Osteoblast (primary cell): Measurements from ENCODE around the gene TRAK1. TPM values are rescaled to one million over a fixed set of nuclear protein-coding genes. Genes with fewer than 3 reads are reported as not detected.

Source experiments
- DNase-seq: peaks from one replicate; pipeline ENCODE4 v3.0.0; 2011; ENCODE audit warnings: low spot score, mixed read lengths; ENCODE audit not compliant: insufficient read length; ENCODE audit errors: missing footprints
- H2AFZ ChIP-seq: 2 replicates; pipeline ENCODE4 v1.6.0; 2011; ENCODE audit warnings: mild to moderate bottlenecking, low read length
- H3K27ac ChIP-seq: 2 replicates; pipeline ENCODE4 v1.5.1; 2011; ENCODE audit warnings: mild to moderate bottlenecking, low read depth, low read length, moderate library complexity
- H3K27me3 ChIP-seq: 2 replicates; pipeline ENCODE4 v1.6.0; 2012; ENCODE audit warnings: mild to moderate bottlenecking, control low read depth, inconsistent platforms, low read length, moderate library complexity; ENCODE audit not compliant: insufficient read depth
- H3K36me3 ChIP-seq: 2 replicates; pipeline ENCODE4 v1.5.1; 2011; ENCODE audit warnings: mild to moderate bottlenecking, low read length, control low read depth, moderate library complexity; ENCODE audit not compliant: insufficient read depth
- H3K4me1 ChIP-seq: 2 replicates; pipeline ENCODE4 v1.5.1; 2011; ENCODE audit warnings: mild to moderate bottlenecking, low read length, control low read depth, moderate library complexity; ENCODE audit not compliant: insufficient read depth
- H3K4me2 ChIP-seq: 2 replicates; pipeline ENCODE4 v1.6.0; 2011; ENCODE audit warnings: mild to moderate bottlenecking, low read length; ENCODE audit not compliant: insufficient read depth
- H3K4me3 ChIP-seq: fragments of 200-600 bp; sonication (generic); 3 replicates; pipeline ENCODE4 v1.5.1; 2012; ENCODE audit warnings: mild to moderate bottlenecking, low read length, inconsistent platforms; ENCODE audit not compliant: insufficient read depth
- H3K79me2 ChIP-seq: 2 replicates; pipeline ENCODE4 v1.6.0; 2012; ENCODE audit warnings: mild to moderate bottlenecking, low read length, control low read depth, inconsistent platforms; ENCODE audit not compliant: insufficient read depth
- H3K9me3 ChIP-seq: 2 replicates; pipeline ENCODE4 v1.5.1; 2011; ENCODE audit warnings: low read depth, low read length, control low read depth
- H4K20me1 ChIP-seq: 2 replicates; pipeline ENCODE4 v1.6.0; 2012; ENCODE audit warnings: mild to moderate bottlenecking, low read length, control low read depth; ENCODE audit not compliant: insufficient read depth
- CTCF ChIP-seq: IDR thresholded peaks from 2 replicates; pipeline ENCODE4 v1.5.1; 2011; ENCODE audit warnings: mild to moderate bottlenecking, low read depth, low read length, moderate library complexity; ENCODE audit errors: extremely low read depth
- total RNA-seq: library from RNA; depleted of rRNA; stranded (reverse); fragments of >200 nt; gene quantifications from 2 replicates; pipeline ENCODE4 v1.2.3, GENCODE V29; 2012

Gene TRAK1
- total RNA-seq, 1 donor, result 60.4 TPM

DNA sequence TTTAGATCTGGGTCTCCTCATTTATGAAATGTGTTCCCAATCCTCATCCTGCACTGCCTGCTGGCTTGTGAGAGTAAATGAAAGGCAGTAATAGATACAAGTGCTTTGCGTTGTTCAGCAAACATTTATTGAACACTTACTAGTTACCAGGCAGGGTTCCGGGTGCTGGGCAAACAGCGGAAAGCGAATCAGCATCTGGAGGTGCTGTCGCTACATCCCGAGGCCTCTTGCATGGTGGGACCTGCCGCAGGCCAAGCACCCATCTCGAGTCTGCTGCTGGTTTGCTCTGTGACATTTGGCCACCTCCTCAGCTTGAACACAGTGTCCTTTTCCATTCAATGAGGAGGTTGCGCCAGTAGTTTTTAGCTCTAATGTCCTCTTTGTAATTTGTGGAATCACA lies 24.8 kb downstream of the TRAK1 start:
- Histone ChIP-seq H4K20me1 (peaks cover 38% of the 10 kb centered on the region), H3K9me3 (no peaks in the 10 kb centered on the region), H3K4me3 (no peak overlapping the region), H3K4me1 (peaks cover 30% of the 10 kb centered on the region), H3K27ac (no peak overlapping the region), H2AFZ (no peak overlapping the region), H3K27me3 (no peaks in the 10 kb centered on the region), H3K4me2 (no peak overlapping the region), H3K79me2 (peaks cover 12% of the 10 kb centered on the region), H3K36me3 (no peaks in the 10 kb centered on the region)
- DNase-seq, result no peak
- TF ChIP-seq CTCF, result no peak

- Histone ChIP-seq H3K4me2 (no peak overlapping the region), H3K79me2 (peaks cover 12% of the 10 kb centered on the region), H2AFZ (no peak overlapping the region), H3K4me1 (peaks cover 30% of the 10 kb centered on the region), H4K20me1 (peaks cover 36% of the 10 kb centered on the region), H3K27ac (no peak overlapping the region), H3K36me3 (no peaks in the 10 kb centered on the region), H3K9me3 (no peaks in the 10 kb centered on the region), H3K27me3 (no peaks in the 10 kb centered on the region), H3K4me3 (no peak overlapping the region)
- TF ChIP-seq CTCF, result no peak
- peak; percentile 51 for DNase-seq
Measured at GRCh38 chr3:42116466-42116865, 25.3 kb downstream of the TRAK1 start.

DNA sequence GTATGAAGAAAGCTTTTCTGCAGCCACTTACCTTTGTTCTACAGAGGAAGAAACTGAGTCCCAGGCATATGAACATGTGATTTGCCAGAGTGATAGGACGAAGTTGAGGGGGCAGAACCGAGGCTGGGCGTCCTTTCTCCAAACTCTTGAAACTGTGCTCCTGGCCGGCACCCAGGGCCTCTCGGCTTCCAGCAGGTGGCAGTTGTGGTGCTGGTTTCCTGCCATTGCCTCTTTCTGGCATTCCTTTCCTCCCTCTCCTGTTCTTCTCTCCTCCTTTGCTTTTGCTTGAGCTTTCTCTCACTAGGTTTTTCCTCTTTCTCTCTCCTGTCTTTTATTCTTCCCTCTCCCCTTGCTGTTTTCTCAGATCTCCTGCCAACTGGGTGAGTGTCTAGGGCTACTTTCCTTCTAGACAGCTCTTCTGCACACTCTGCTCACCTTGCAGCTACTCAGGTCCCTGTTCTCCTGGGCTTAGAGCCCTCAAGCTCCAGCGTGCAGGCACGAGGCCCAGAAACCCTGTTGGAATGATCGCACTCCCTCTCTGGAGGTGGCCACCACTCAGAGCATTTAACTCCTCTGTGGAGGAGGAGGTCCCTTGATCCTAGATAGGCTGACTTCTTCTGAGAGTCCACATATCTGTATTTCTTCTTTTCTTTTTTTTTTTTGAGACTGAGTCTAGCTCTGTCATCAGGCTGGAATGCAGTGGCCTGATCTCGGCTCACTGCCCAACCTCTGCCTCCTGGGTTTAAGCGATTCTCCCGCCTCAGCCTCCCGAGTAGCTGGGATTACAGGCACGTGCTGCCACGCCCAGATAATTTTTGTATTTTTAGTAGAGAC lies 26.2 kb downstream of the TRAK1 start:
- H4K20me1 ChIP-seq, result peaks cover 39% of the 10 kb centered on the region
- no peaks in the 10 kb centered on the region for H3K36me3 ChIP-seq
- H3K27me3 ChIP-seq, result no peaks in the 10 kb centered on the region
- peak overlapping the region; percentile 50 for H3K27ac ChIP-seq
- H3K4me2 ChIP-seq, result peak overlapping the region; percentile 74
- no peak overlapping the region for H2AFZ ChIP-seq
- H3K79me2 ChIP-seq, result peaks cover 15% of the 10 kb centered on the region
- H3K4me1 ChIP-seq, result peaks cover 30% of the 10 kb centered on the region
- H3K9me3 ChIP-seq, result no peaks in the 10 kb centered on the region
- H3K4me3 ChIP-seq, result peak overlapping the region; percentile 18
- DNase-seq, result no peak
- peak; percentile 55 for TF ChIP-seq CTCF

DNA sequence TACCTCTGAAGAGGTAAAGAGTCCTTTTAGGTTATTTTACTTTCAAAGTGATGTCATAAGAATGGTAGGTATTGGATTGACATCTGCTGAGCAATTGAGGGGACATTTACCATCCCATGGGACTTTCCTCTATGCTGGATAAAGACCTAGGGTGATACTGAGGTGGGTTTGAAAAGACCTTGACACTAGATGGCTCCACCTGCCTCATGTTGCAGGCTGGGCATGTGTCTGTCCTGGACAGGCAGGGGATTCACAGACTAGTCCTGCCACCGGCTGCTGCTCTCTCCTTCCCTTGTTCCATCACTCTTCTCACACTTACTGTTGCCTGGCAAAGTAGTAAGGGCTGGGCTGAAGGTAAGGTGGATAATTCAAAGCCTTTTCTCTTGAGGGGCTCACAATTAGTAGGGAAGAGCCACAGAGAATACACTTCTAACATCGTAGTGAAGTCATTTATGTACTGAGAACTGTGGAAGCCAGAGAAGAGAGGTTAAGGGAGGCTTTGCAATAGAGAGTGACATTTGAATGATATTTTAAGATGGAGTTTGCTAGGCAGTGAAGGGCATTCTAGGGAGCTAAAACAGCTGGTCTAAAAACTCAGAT lies 27.7 kb downstream of the TRAK1 start:
- peaks cover 34% of the 10 kb centered on the region for H3K4me1 ChIP-seq
- peak; percentile 78 for DNase-seq
- peak; percentile 37 for TF ChIP-seq CTCF
- no peak overlapping the region for H3K27ac ChIP-seq
- H3K4me3 ChIP-seq, result no peak overlapping the region
- no peak overlapping the region for H2AFZ ChIP-seq
- H3K9me3 ChIP-seq, result no peaks in the 10 kb centered on the region
- H3K36me3 ChIP-seq, result no peaks in the 10 kb centered on the region
- H3K79me2 ChIP-seq, result peaks cover 29% of the 10 kb centered on the region
- no peak overlapping the region for H3K4me2 ChIP-seq
- H3K27me3 ChIP-seq, result no peaks in the 10 kb centered on the region
- peaks cover 43% of the 10 kb centered on the region for H4K20me1 ChIP-seq
